Measurements from ENCODE around the gene RPE65. TPM values are rescaled to one million over a fixed set of nuclear protein-coding genes. Genes with fewer than 3 reads are reported as not detected.

The RPE65 gene
- polyA plus RNA-seq, result not detected in 3 replicates
- polyA plus RNA-seq (2011; ENCODE audit: low read depth), result not detected
- not detected in 2 replicates for polyA plus RNA-seq (2011; cell fraction: cytosol; rRNA removed)
- not detected in 2 replicates for polyA plus RNA-seq (2011; cell fraction: nucleus; rRNA removed)
- polyA plus RNA-seq (2012; ENCODE audit: low replicate concordance), result not detected in 2 replicates
- not detected in 3 replicates for polyA minus RNA-seq
- not detected for polyA minus RNA-seq (2011; cell fraction: cytosol; rRNA and poly(A)+ RNA removed)
- not detected in 2 replicates for polyA minus RNA-seq (2011; cell fraction: nucleus; rRNA and poly(A)+ RNA removed)

GRCh38 chr1:68449901-68450300 is at the start of gene RPE65:
Gene RPE65 (minus strand): TSS chr1:68449954. CDS start chr1:68449905, 49 bp downstream.
- H3K9me3 ChIP-seq (ENCODE audit: control insufficient read depth, low read depth, low read length), result no peaks in the 10 kb centered on the region
- peaks cover 24% of the 10 kb centered on the region for H3K4me1 ChIP-seq (ENCODE audit: control insufficient read depth, extremely low read depth, insufficient read depth, low read length)
- no peak within 1 kb of the TSS for H3K9ac ChIP-seq (ENCODE audit: control insufficient read depth, extremely low read depth, insufficient read depth, low read length)
- no peak within 1 kb of the TSS for H3K4me2 ChIP-seq (ENCODE audit: control insufficient read depth, extremely low read depth, insufficient read depth, low read depth, low read length)
- FAIRE-seq (no peak), DNase-seq (ENCODE audit: low read depth, low spot score) (no peak)
- TF ChIP-seq EZH2 (IDR thresholded peaks at IDR 0.05; ENCODE audit: low read length) (no peak), CTCF (optimal IDR thresholded peaks at IDR 0.05 in 1 of 3, IDR thresholded peaks at IDR 0.05 in 1 of 3, conservative IDR thresholded peaks at IDR 0.05 in 1 of 3; ENCODE audit: extremely low read depth in 1 of 3, insufficient read depth in 2 of 3, low read length in 3 of 3) (no peak)
- H3K36me3 ChIP-seq (ENCODE audit: control insufficient read depth in 2 of 2, extremely low read depth in 1 of 2, insufficient read depth in 2 of 2, low read length in 2 of 2), result no peaks in the 10 kb centered on the region
- H3K27me3 ChIP-seq (ENCODE audit: control insufficient read depth, extremely low read depth, insufficient read depth, low read length), result no peaks in the 10 kb centered on the region
- no peak within 1 kb of the TSS for H3K4me3 ChIP-seq (ENCODE audit: control insufficient read depth in 2 of 3, extremely low read depth in 1 of 3, insufficient read depth in 2 of 3, low read depth in 1 of 3, low read length in 3 of 3)
- H3K9me1 ChIP-seq (ENCODE audit: control insufficient read depth, extremely low read depth, insufficient read depth, low read length), result no peaks in the 10 kb centered on the region
- no peak within 1 kb of the TSS for H3K27ac ChIP-seq (ENCODE audit: control insufficient read depth, insufficient read depth, low read length)
- H3K79me2 ChIP-seq (ENCODE audit: control insufficient read depth, insufficient read depth, low read length), result no peaks in the 10 kb centered on the region
- no peak within 1 kb of the TSS for H2AFZ ChIP-seq (ENCODE audit: control insufficient read depth, low read length)
- no peaks in the 10 kb centered on the region for H4K20me1 ChIP-seq (ENCODE audit: control insufficient read depth, extremely low read depth, insufficient read depth, low read length)
- dilution Hi-C loops (cut with MboI; ENCODE audit: extremely low pct_ligation_motif_present, low sequenced_read_pairs), result no loop called here

- H3K27me3 ChIP-seq (ENCODE audit: control insufficient read depth, extremely low read depth, insufficient read depth, low read length), result no peaks in the 10 kb centered on the region
- H3K9ac ChIP-seq (ENCODE audit: control insufficient read depth, extremely low read depth, insufficient read depth, low read length), result peak overlapping the region; percentile 95
- peaks cover 23% of the 10 kb centered on the region for H3K79me2 ChIP-seq (ENCODE audit: control insufficient read depth, insufficient read depth, low read length)
- peak overlapping the region; percentile 80 to 94 (median 90) for H3K4me3 ChIP-seq (ENCODE audit: control insufficient read depth in 2 of 3, extremely low read depth in 1 of 3, insufficient read depth in 2 of 3, low read depth in 1 of 3, low read length in 3 of 3)
- H4K20me1 ChIP-seq (ENCODE audit: control insufficient read depth, extremely low read depth, insufficient read depth, low read length), result no peaks in the 10 kb centered on the region
- DNase-seq (ENCODE audit: low read depth, low spot score) (no peak), FAIRE-seq (no peak)
- TF ChIP-seq EZH2 (IDR thresholded peaks at IDR 0.05; ENCODE audit: low read length), result no peak
- no peak for TF ChIP-seq CTCF (optimal IDR thresholded peaks at IDR 0.05 in 1 of 3, IDR thresholded peaks at IDR 0.05 in 1 of 3, conservative IDR thresholded peaks at IDR 0.05 in 1 of 3; ENCODE audit: extremely low read depth in 1 of 3, insufficient read depth in 2 of 3, low read length in 3 of 3)
- no peaks in the 10 kb centered on the region for H3K9me3 ChIP-seq (ENCODE audit: control insufficient read depth, low read depth, low read length)
- peak overlapping the region; percentile 86 for H2AFZ ChIP-seq (ENCODE audit: control insufficient read depth, low read length)
- H3K4me2 ChIP-seq (ENCODE audit: control insufficient read depth, extremely low read depth, insufficient read depth, low read depth, low read length), result peak overlapping the region; percentile 87
- peak overlapping the region; percentile 18 for H3K27ac ChIP-seq (ENCODE audit: control insufficient read depth, insufficient read depth, low read length)
- dilution Hi-C loops (cut with MboI; ENCODE audit: extremely low pct_ligation_motif_present, low sequenced_read_pairs), result no loop called here
- H3K4me1 ChIP-seq (ENCODE audit: control insufficient read depth, extremely low read depth, insufficient read depth, low read length), result peaks cover 12% of the 10 kb centered on the region
- H3K36me3 ChIP-seq (ENCODE audit: control insufficient read depth in 2 of 2, extremely low read depth in 1 of 2, insufficient read depth in 2 of 2, low read length in 2 of 2), result peaks cover 0 to 10% of the 10 kb centered on the region in 2 experiments
- H3K9me1 ChIP-seq (ENCODE audit: control insufficient read depth, extremely low read depth, insufficient read depth, low read length), result peaks cover 2% of the 10 kb centered on the region
Observed at GRCh38 chr1:68497358-68497698, 47.6 kb upstream of the RPE65 start.
